Motor neuron (in vitro differentiated cells): ENCODE data around the gene SLC6A3. TPM values are rescaled to one million over a fixed set of nuclear protein-coding genes. Genes with fewer than 3 reads are reported as not detected.
A peak's percentile ranks its signal among the peaks of the same experiment; 100 is the strongest.

Source experiments
- ATAC-seq, 8 experiments: fragments of 200-7000 bp; cut with Tn5 transposase; replicated peaks in 6 of 8; 2 replicates each; pipeline ENCODE4 v1.8.0; 2021; ENCODE audit warnings: mild to moderate bottlenecking in 8 of 8, moderate library complexity in 8 of 8
- H3K27ac ChIP-seq, 2 donors: fragments of 250-450 bp; sonication (Bioruptor Pico); 2 replicates each; pipeline ENCODE4 v1.9.0; 2021; ENCODE audit warnings: antibody characterized with exemption in 2 of 2, mild to moderate bottlenecking in 2 of 2, moderate library complexity in 1 of 2
- H3K4me1 ChIP-seq, 2 donors: fragments of 250-450 bp; sonication (Bioruptor Pico); replicated peaks in 1 of 2; 2 replicates each; pipeline ENCODE4 v1.6.1; 2021; ENCODE audit warnings: antibody characterized with exemption in 2 of 2, mild to moderate bottlenecking in 2 of 2, moderate library complexity in 1 of 2
- H3K4me3 ChIP-seq, 5 donors: fragments of 250-450 bp; sonication (Bioruptor Pico); 2 replicates each; pipeline ENCODE4 v1.9.0; 2021; ENCODE audit warnings: antibody characterized with exemption in 5 of 5, mild to moderate bottlenecking in 5 of 5, moderate library complexity in 4 of 5
- WGBS, 10 experiments: fragments of 450-650 bp; shearing (Covaris generic); methylation state at CpG; one replicate each; pipeline ENCODE4 v1.0.0; 2022; 5-methylcytosine and 5-hydroxymethylcytosine counted together
- in situ Hi-C, 9 experiments: fragments of 400-800 bp; cut with MboI; loops; one replicate each; pipeline ENCODE4 v1.15.0; 2021; ENCODE audit warnings: low sequenced_read_pairs in 9 of 9, low pct_unique_long_range_greater_than_20kb in 2 of 9; ENCODE audit not compliant: unreplicated experiment in 9 of 9
- total RNA-seq, 8 experiments: library from RNA; unstranded; fragments of 300-600 nt; gene quantifications; 2 replicates each; pipeline versions ENCODE4 v1.2.3 to v1.2.4, GENCODE V29; 2022

Gene SLC6A3
- total RNA-seq, 8 experiments from 2014 or later: 0.05 to 1.7 (median 0.52) TPM; not detected in 2

DNA sequence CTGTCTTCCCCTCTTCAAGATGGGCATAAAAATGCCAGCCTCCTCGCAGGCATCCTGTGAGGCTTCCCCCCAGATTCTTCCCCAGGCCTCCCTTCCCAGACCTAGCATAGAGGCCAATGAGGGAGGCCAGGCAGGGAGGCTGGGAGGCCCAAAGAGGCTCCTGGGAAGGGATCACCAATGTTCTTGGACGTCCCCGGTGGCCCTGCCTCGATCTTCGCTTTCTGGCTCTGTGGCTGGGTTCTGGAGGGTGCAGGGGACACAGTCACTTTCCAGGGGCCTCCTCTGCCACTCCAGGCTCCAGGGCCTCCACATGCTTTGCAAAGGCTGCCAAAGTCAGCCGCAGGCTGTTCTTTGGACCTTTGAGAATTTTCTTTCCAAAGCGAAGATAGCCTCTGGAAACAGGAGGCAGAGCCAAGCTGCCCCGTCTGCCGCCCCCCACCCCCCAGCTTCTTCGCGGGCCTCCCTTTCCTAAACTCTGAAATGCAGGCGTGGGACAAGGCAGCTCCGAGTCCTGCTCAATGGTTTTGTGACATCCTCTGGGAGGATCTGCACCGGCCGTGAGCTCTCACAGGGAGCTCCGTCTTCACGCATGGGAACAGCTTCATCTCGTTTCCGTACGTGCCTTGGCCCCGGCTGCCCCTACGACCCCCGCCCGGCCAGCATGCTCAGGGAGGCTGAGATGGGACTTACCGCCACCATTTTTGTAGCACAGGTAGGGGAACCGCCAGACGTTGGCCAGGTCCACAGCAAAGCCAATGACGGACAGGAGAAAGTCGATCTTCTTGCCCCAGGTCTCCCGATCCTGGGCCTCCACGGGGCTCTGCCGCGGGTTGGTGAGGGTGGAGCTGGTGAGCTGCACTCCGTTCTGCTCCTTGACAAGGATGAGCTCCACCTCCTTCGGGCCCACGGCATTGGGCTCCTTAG is 2.8 kb downstream of the SLC6A3 start:
- 20 to 80% (median 52%) methylated on average over 1 to 11 of the region's 36 CpGs; no CpG with 5 or more reads in 5 of the 10 experiments for WGBS, 10 experiments
- ATAC-seq: no peak
- in situ Hi-C loops: no loop called here
- H3K4me1 ChIP-seq: peaks cover 3 to 6% of the 10 kb centered on the region in 2 donors
- H3K4me3 ChIP-seq: no peak overlapping the region
- H3K27ac ChIP-seq: no peak overlapping the region

DNA sequence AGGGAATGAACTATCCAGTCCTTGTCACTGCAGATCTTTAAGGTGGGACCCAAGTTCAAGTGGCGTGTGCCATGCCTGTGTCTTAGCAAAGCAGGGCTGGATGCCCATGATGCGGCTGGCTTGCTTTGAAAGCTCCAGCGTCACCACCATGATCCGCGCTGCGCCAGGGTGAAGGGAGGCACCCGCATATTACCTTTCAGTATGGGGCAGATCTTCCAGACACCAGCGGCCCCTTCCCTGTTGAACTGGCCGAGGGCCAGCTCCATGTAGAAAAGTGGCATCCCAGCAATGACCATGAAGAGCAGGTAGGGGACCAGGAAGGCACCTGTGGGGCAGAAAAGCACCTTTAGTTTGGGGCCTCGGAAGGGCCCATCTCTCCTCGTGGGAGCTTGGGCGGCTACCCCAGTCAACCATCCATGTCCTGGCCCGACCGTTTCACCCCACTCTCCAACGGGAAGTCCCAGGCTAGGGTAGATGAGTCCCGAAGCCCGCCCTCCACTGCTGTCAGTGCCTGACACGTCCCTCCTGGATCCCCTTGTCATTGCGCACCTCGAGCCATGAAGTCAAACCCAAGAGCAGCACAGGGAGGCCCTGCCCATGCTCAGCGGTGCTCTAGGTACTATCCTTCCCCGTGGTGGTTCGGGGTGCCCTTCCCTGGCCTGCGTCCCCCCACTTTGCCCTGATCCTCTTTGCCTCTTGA is 3.9 kb downstream of the SLC6A3 start:
- ATAC-seq: no peak
- Histone ChIP-seq H3K27ac (no peak overlapping the region), H3K4me3 (no peak overlapping the region), H3K4me1 (peaks cover 6 to 9% of the 10 kb centered on the region in 2 donors)
- in situ Hi-C loops: no loop called here
- WGBS, 10 experiments: 70 to 87% (median 81%) methylated on average over 1 to 12 of the region's 24 CpGs; no CpG with 5 or more reads in 2 of the 10 experiments

DNA sequence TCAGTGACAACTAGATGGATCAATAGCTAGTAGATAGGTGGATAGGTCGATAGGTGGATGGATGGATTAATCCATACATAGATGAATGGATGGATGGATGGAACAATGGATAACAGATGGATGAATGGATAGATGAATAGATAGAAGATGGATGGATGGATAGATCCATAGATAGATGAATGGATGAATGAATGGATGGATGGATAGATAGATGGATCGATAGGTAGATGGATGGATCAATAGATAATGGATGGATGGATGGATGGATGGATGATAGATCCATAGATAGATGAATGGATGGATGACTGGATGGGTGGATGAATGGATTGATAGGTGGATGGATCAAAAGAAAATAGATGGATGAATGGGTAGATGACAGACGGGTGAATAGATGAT is 5.1 kb downstream of the SLC6A3 start:
- Histone ChIP-seq H3K4me3 (no peak overlapping the region), H3K27ac (no peak overlapping the region), H3K4me1 (peaks cover 5 to 9% of the 10 kb centered on the region in 2 donors)
- ATAC-seq: no peak
- in situ Hi-C loops: no loop called here
- 50 to 89% (median 61%) methylated on average over 1 to 3 of the region's 3 CpGs for WGBS, 10 experiments

DNA sequence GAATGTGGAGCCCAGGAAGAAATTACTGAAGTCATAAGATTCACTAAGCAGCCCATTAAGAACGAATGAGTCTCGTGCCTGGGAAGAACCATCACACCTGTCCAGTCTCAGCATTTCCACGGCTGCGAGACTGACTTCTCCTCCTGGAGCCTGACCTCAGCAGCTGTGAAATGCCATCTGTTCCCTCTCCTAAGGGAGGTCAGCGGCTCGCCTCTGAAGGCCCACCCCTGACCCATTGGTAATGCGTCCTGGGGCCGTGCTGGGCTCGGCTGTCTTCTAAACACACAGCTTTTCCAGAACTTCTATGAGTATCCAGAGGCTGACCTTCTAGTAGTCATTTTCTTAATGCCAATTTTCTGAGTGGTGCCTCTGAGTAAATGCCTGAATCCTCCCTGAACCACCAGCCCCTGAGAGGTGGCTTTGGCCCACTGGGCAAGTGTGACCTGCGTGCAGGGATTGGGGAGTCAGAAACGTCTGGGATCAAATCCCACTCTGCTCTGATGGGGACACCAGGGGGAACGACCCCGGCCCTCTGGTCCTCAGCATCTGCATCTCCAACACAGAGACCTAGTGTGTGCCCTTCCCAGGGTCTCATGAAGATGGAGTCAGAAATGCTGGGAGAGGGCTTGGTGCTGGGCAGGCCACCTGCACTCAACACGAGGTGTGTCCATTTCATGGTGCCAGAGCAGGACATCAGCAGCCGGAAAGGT is 5.7 kb downstream of the SLC6A3 start:
- ATAC-seq: no peak
- 17 to 100% (median 64%) methylated on average over 1 to 12 of the region's 15 CpGs; no CpG with 5 or more reads in 2 of the 10 experiments for WGBS, 10 experiments
- in situ Hi-C loops: no loop called here

DNA sequence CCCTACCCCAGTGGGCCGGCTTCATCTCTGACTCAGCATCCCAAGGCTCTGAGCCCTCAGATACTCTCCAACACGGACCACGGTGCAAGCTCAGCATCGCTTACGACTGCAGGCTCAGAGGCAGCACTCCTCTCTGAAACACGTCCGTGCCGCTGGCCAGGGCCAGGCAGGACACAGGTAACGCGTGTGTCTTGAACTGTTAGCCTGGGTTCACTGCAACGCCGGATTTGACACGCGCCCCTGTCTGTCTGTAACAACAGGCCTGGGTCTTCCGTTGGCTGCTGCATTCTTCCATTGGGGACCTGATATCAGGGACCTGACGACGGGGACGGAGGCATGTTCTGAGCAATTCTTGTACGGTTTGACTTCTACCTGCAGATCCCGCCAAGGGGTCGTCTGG is 6.4 kb downstream of the SLC6A3 start:
- ATAC-seq: no peak
- Histone ChIP-seq H3K4me3 (no peak overlapping the region), H3K27ac (no peak overlapping the region), H3K4me1 (peaks cover 3 to 5% of the 10 kb centered on the region in 2 donors)
- in situ Hi-C loops: no loop called here
- WGBS, 10 experiments: 0 to 90% (median 82%) methylated on average over 1 to 6 of the region's 21 CpGs; no CpG with 5 or more reads in 4 of the 10 experiments

More for the DNA sequence above, 5.7 kb downstream of the SLC6A3 start:
- Histone ChIP-seq H3K4me1 (peaks cover 3 to 5% of the 10 kb centered on the region in 2 donors), H3K27ac (no peak overlapping the region), H3K4me3 (no peak overlapping the region)

DNA sequence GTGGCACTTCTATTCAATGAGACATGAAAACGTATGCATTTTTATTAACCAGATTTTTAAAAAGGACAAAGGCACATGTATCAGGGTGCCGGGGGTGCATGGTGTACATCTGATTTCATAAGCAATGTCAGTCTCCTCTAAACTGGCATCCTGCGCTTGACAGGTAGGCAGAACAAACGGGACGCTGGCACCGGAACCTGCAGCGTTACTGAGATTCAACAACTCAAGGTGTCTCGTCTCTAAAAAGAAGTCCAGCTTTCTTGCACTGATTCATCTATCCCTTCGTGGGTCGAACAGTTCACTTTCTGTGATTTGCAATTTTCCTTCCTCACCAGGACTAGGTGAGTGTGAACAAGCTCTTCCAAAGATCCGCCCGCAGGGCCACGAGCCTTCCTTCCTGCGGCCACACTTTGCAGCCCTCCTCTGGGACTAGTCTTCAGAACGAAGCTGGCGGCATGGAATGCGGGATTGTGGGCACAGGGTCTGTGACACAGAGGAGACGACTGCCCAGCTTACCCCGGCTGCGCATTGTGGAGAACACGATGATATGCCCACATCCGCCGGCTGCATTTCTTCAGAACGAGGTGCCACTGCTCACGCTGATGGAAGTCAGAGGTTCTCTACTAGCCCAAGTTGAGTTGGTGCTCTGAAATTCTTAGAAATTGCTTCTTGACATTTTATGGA is 7.2 kb downstream of the SLC6A3 start:
- 60 to 100% (median 82%) methylated on average over 1 to 19 of the region's 25 CpGs; no CpG with 5 or more reads in 2 of the 10 experiments for WGBS, 10 experiments
- Histone ChIP-seq H3K4me3 (no peak overlapping the region), H3K27ac (no peak overlapping the region), H3K4me1 (peaks cover 3 to 5% of the 10 kb centered on the region in 2 donors)
- ATAC-seq: no peak
- in situ Hi-C loops: no loop called here

DNA sequence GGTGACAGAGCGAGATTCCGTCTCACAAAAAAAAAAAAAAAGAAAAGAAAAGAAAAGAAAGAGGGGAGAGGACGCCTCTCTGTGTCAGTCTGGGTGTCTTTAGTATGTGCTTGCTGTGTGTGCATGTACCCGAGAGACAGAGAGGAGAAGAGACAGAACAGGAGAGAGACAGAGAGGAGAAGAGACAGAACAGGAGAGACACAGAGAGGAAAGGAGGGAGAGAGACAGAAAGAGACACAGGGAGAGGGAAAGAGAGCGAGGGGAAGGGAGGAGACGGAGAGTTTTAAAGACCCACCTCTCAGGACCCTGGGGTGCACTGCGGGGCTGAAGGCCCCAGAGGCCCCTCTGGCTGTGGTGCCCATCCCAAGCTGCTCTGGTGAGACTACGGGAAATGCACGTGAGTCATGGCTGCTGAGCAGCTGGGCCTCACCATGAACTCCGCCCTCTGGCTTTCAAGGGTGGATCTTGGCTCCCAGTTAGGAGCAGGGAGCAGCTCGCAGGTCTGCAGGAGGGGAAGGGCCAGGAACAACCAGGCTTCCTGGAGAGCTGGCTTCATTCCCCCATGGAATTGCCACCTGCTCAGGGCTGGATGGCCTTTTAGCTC is 7.9 kb downstream of the SLC6A3 start:
- Histone ChIP-seq H3K4me3 (no peak overlapping the region), H3K27ac (no peak overlapping the region), H3K4me1 (peaks cover 3 to 5% of the 10 kb centered on the region in 2 donors)
- WGBS, 10 experiments: 4 to 79% (median 58%) methylated on average over 2 to 7 of the region's 11 CpGs; no CpG with 5 or more reads in 1 of the 10 experiments
- peak in 7 of 8 experiments; percentile 46 to 100 (median 74) for ATAC-seq
- in situ Hi-C loops: no loop called here

DNA sequence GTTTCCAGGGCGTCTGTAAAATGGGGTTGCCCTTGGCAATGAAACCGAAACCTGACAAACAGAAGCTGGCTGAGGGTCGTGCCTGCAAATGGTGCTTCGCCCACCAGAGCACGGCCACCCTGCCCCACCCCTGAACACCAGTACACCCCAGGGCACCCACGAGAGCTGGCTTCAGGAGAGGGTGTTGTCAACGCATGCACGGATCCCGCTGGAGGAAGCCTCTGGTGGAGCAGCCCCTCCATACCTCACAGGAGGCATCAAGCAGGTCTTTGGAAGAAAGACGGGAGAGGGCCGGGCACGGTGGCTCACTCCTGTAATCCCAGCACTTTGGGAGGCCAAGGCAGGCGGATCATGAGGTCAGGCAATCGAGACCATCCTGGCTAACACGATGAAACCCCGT is 8.6 kb downstream of the SLC6A3 start:
- Histone ChIP-seq H3K27ac (no peak overlapping the region), H3K4me3 (no peak overlapping the region), H3K4me1 (peaks cover 3 to 5% of the 10 kb centered on the region in 2 donors)
- ATAC-seq: no peak
- in situ Hi-C loops: no loop called here
- 56 to 90% (median 80%) methylated on average over 1 to 6 of the region's 16 CpGs; no CpG with 5 or more reads in 4 of the 10 experiments for WGBS, 10 experiments

DNA sequence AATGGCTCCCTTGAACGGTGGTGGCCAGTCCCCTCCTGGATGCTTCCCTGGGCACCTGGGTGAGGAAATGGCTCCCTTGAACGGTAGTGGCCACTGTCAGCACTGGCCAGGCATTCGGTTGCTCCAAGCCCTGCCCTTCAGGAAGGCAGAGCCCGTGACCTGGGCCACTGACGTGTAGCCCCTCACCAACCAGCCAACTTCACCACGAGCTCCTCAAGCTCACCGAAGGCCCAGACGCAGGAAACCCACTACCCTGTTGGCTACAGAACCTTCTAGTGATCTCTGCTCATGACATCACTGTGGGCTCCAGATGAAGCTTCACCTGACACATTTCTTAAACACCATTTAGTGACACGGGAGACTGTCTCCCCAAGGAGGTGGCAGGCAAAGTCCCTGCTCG is 9.2 kb downstream of the SLC6A3 start:
- in situ Hi-C loops: no loop called here
- Histone ChIP-seq H3K27ac (no peak overlapping the region), H3K4me1 (peaks cover 3 to 5% of the 10 kb centered on the region in 2 donors), H3K4me3 (no peak overlapping the region)
- ATAC-seq: no peak
- WGBS, 10 experiments: 20 to 100% (median 73%) methylated on average over 1 to 6 of the region's 10 CpGs; no CpG with 5 or more reads in 4 of the 10 experiments

DNA sequence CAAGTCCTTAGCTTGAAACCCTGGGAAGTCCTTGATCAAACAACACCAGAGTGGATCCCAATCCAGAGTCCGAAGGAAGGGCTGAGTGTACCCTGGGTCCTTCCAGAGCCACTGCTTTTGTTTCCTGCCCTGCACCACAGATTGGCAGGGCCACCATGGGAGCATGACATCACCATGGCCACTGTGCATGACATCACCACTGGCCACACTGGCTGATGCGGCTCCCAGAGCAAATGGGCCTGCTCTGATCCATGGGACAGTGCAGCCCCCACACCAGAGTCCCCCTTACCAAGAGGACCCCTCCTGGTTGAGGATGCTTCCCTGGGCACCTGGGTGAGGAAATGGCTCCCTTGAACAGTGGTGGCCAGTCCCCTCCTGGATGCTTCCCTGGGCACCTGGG is 9.9 kb downstream of the SLC6A3 start:
- Histone ChIP-seq H3K27ac (no peak overlapping the region), H3K4me1 (peaks cover 3 to 5% of the 10 kb centered on the region in 2 donors), H3K4me3 (no peak overlapping the region)
- 50 to 92% methylated on average over 1 to 2 of the region's 2 CpGs; no CpG with 5 or more reads in 8 of the 10 experiments for WGBS, 10 experiments
- ATAC-seq: peak in 2 of 8 experiments; percentile 38
- in situ Hi-C loops: no loop called here

DNA sequence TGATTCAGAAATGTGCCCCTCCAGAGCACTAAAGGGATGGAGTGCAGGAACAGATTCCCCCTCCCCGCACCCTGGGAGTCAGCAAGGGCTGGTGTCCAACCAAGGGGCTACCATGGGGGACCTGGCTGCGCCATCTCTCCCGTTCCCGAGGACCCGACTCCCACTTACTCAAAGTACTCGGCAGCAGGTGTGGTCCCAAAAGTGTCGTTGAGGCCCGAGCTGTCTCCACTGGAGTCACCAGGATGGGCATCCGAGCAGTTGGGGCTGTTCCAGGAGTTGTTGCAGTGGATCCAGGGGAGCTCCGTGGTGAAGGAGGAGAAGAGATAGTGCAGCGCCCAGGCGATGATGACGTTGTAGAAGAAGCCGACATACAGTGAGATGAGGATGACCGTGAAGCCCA is 12.9 kb downstream of the SLC6A3 start:
- Histone ChIP-seq H3K4me1 (peaks cover under 1 to 1% of the 10 kb centered on the region in 2 donors), H3K27ac (no peak overlapping the region), H3K4me3 (no peak overlapping the region)
- 60 to 91% (median 83%) methylated on average over 2 to 11 of the region's 15 CpGs; no CpG with 5 or more reads in 4 of the 10 experiments for WGBS, 10 experiments
- no peak for ATAC-seq
- in situ Hi-C loops: no loop called here

DNA sequence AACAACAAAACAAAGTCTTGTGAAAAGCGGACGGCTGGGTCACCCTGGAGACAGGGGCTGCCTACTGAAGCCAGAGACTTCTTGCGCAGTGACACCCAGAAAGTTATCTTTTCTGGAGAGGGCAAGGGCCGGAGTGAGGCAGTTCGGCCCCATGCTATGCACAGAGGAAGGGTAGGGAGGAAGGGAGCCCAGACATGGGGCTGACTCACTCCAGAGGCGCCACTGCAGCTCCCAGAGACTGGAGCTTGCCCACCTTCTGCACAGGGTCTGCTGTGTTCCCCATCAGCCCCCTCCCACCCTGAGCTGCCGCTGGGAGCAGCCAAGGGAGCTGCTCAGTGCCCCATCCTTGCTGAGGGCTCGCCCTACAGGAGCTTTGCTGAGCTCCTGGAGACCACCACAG is 13.3 kb downstream of the SLC6A3 start:
- ATAC-seq: no peak
- no peak overlapping the region for H3K27ac ChIP-seq
- in situ Hi-C loops: no loop called here
- no peak overlapping the region for H3K4me3 ChIP-seq
- 20 to 100% (median 75%) methylated on average over 1 to 5 of the region's 8 CpGs; no CpG with 5 or more reads in 5 of the 10 experiments for WGBS, 10 experiments
- no peaks in the 10 kb centered on the region for H3K4me1 ChIP-seq
